Stimulated activated CD8-positive, alpha-beta memory T cell treated with anti-CD3 and anti-CD28 coated beads, Interleukin-7, amount 100 ng/mL, for 48 hours (primary cell): ENCODE measurements around the gene CPNE5.

Experiments used
- DNase-seq, 2 donors: peaks; one replicate each; pipeline ENCODE4 v3.0.0-alpha.2; 2020; ENCODE audit warnings: low read depth in 1 of 2; ENCODE audit errors: extremely low read depth in 1 of 2

CPNE5 gene

DNA sequence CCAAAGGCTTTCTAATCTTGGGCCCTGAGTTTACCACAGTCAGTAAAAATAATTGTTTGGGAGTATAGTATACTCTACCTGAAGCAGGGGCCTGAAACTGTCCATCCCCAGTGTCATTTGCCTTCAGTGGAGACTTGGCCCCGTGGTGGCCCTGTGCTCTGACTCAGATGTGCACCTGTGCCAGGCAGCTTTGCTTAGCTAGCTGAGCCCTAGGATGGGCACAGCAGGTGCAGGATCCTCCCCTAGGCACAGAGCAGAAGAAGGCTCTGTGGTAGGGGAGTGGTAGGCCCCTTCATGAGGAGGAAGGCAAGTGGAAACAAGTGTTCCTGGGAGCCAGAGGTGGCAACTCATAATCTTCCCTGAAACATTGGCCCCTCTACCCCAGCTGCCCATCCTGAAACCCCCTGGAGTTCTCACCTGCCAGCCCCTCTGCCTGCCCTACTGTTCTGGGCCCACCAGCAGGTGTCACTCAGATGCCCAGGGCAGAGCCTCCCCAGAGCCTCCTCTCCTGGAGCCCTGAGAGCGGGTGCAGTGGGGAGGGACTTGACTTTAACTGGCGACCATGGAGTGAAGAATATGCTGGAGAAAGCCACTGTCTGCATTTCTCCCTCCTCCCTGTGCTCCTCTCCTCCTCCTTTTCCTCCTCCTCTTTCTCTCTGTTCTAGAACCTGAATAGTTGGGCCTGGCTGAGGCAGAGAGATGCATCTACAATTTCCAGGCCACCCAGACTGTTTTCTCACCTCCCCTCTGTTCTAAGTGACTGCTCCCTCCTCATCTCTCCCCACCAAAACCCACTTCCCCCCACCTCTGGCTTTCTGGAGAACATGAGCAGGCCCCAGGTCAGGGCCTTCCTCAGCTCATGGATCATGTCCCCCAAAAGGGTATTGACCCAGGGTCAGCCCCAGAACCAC is 2.9 kb downstream of the CPNE5 start:
- DNase-seq, result no peak

GRCh38 chr6:36834576-36835341 is 4.5 kb downstream of the CPNE5 start:
- DNase-seq, result no peak

- no peak for DNase-seq
Measured at GRCh38 chr6:36833182-36833789, 6.0 kb downstream of the CPNE5 start.

DNA sequence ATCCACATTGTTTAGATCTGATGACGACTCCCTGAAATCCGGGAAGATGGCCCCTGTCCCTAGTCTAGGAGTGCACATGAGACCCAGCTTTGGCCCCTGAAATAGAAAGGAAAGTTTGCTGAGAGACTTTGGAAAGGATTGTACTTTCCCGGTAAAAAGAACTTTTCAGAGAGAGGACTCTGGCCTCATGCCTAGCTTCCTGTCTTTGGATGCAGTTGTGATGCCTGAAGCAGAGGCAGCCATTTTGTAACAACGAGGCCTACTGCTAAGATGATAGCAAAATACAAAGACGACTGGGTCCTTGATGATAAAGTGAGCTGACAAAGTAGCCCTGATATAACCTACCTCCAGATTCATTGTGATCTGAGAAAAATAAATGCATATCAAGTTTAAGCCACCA is 6.9 kb downstream of the CPNE5 start:
- DNase-seq, result no peak

- DNase-seq, result no peak
Measured at GRCh38 chr6:36830577-36830976, 8.7 kb downstream of the CPNE5 start.

- DNase-seq, result no peak
Measured at GRCh38 chr6:36829919-36830544, 9.2 kb downstream of the CPNE5 start.

DNA sequence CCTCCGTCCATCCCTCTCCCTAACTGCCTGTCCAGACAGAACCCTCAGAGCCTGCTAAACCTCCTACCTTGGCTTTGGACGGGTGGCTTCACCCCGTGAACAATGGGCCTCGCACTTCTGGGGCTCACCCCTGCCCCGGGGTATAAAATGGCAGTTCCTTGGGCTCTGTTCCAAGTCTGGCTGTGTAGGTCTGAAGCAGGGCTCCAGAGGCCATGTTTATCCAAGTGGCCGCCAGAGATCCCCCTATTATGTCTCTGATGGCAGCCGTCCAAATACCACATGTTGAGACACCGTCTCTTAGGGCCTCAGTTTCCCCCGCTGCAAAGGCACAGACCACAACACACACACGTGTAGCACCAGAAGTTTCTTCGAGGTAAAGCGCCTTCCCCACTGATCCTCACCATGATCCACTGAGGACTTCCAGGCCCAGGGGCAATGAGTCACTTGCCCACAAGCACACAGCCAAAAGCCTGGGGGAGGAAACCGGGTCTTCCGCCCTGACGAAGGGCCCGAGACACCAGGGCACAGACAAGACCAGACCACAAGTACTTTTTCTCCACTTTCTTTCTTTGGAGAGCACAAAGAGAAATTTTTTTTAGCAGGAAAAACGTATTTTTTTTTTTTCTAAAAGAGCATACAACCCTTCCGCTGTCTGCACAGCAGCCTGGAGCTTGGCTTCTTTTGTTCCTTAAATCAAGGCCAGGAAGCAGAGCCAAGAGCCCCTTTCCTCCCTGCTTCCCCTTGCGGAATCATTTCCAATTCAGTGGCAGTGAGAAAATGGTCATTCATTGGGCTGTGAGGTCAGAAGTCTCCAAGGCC is 11.8 kb downstream of the CPNE5 start:
- DNase-seq, result no peak

GRCh38 chr6:36826520-36827227 is 12.6 kb downstream of the CPNE5 start:
- DNase-seq, result no peak

DNA sequence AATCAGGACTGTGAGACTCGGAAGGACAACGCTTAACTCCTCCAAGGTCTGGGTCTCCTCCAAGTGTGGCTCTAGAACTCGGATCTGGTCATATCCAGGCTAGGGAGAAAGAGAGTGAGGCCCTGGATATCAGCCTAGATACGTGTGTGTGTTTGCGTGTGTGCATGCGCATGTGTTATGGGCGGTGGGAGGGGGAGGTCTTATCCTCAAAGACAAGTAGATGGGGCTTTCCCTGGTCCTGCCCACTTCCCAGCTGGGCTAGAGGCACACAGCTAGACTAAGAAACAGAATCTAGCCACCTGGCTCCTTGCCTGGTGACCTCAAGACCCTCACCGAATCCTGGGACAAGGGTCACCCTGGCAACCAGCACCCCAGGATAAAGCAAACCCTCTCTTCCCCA is 13.2 kb downstream of the CPNE5 start:
- DNase-seq, result no peak

GRCh38 chr6:36825452-36825851 is 13.8 kb downstream of the CPNE5 start:
- DNase-seq, result no peak

- DNase-seq, result no peak
Measured at GRCh38 chr6:36824253-36824652, 15.0 kb downstream of the CPNE5 start.

DNA sequence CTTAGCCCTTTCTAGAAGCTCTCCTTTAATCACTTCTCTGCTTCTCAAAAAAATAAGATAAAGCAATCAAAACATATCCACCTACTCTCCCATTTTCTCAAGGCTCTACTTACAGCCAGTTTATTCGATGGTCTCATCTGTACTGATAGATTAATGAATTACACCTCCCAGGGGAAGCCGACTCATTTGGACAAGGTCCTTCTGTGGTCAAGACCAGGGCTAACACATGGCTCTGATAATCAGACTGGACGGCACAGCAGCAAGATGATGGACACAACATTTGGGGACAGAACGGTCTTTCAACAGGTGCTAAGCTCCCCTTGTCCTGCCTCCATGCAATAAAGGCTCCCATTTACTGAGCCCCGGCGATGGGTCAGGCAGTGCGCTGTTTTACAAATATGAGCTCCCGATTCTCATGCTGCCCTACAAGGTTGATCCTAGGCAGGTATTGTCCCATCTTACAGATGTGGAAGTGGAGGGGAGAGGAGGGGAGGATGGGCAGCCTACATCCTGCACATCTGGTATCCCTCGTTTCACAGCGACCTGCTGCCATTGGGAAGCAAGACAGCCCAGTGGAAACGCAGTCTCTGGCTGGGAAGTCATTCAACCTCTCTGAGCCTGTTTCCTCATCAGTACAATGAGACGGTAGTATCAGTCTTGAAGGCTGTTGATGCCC is 15.7 kb downstream of the CPNE5 start:
- no peak for DNase-seq

- no peak for DNase-seq
Measured at GRCh38 chr6:36822506-36823269, 16.6 kb downstream of the CPNE5 start.

- no peak for DNase-seq
Measured at GRCh38 chr6:36821581-36822335, 17.5 kb downstream of the CPNE5 start.

GRCh38 chr6:36820700-36821580 is 18.3 kb downstream of the CPNE5 start:
- no peak for DNase-seq

- DNase-seq, result no peak
Measured at GRCh38 chr6:36818756-36819155, 20.5 kb downstream of the CPNE5 start.

GRCh38 chr6:36817847-36818246 is 21.4 kb downstream of the CPNE5 start:
- no peak for DNase-seq
